SK-N-SH (cell line): ENCODE results near the gene UNC50. TPM values are rescaled to one million over a fixed set of nuclear protein-coding genes. Genes with fewer than 3 reads are reported as not detected.

Experiments used
- CTCF ChIA-PET: fragments of 300-600, 350-600 bp; formaldehyde crosslinking; extraction: SDS; loops from one replicate; lab custom pipeline; 2021; lab: Yijun Ruan, JAX
- POLR2A ChIA-PET: fragments of 350-600 bp; sonication (Branson Sonifier 250); formaldehyde crosslinking; extraction: SDS; loops from one replicate; lab custom pipeline; 2020; ENCODE audit warnings: antibody characterized with exemption, inconsistent platforms; lab: Yijun Ruan, JAX
- DNase-seq: peaks from one replicate; pipeline ENCODE4 v3.0.0; 2012
- H2AFZ ChIP-seq: fragments of 200-600 bp; sonication (generic); 2 replicates; pipeline ENCODE4 v1.8.1; 2016; ENCODE audit warnings: antibody characterized with exemption, mild to moderate bottlenecking, low read depth
- H3F3A ChIP-seq: fragments of 200-600 bp; sonication (generic); replicated peaks from 2 replicates; pipeline ENCODE3; 2016; ENCODE audit warnings: antibody characterized with exemption, mild to moderate bottlenecking; ENCODE audit not compliant: insufficient read depth
- H3K27ac ChIP-seq, 2 experiments: fragments of 200-500 bp in 1 of 2; fragments of 200-600 bp in 1 of 2; sonication (Bioruptor generic) in 1 of 2; sonication (generic), shearing (Covaris generic) in 1 of 2; 2 replicates each; pipeline versions ENCODE4 v1.5.1 to v1.6.1; 2014 to 2016; ENCODE audit warnings: low read depth in 2 of 2, inconsistent platforms in 1 of 2, low read length in 1 of 2, mild to moderate bottlenecking in 1 of 2, mixed read lengths in 1 of 2
- H3K27me3 ChIP-seq: fragments of 200-600 bp; sonication (generic), shearing (Covaris generic); 2 replicates; pipeline ENCODE4 v1.6.1; 2016; ENCODE audit warnings: mixed run types; ENCODE audit not compliant: insufficient read depth
- H3K36me3 ChIP-seq, 2 experiments: fragments of 200-500 bp in 1 of 2; fragments of 200-600 bp in 1 of 2; sonication (Bioruptor generic) in 1 of 2; sonication (generic) in 1 of 2; replicated peaks in 1 of 2; 2 replicates each; pipeline versions ENCODE3 to v1.5.1; 2014 to 2016; ENCODE audit warnings: low read length in 1 of 2, mild to moderate bottlenecking in 1 of 2; ENCODE audit not compliant: insufficient read depth in 2 of 2, control insufficient read depth in 1 of 2
- H3K4me1 ChIP-seq, 2 experiments: fragments of 200-500 bp in 1 of 2; fragments of 200-600 bp in 1 of 2; sonication (Bioruptor generic) in 1 of 2; sonication (generic), shearing (Covaris generic) in 1 of 2; 2 replicates each; pipeline versions ENCODE4 v1.5.1 to v1.6.1; 2014 to 2016; ENCODE audit warnings: low read depth in 1 of 2, low read length in 1 of 2, mixed run types in 1 of 2; ENCODE audit not compliant: insufficient read depth in 2 of 2, control insufficient read depth in 1 of 2
- H3K4me2 ChIP-seq: fragments of 200-600 bp; sonication (generic), shearing (Covaris generic); 2 replicates; pipeline ENCODE4 v1.6.1; 2017; ENCODE audit warnings: mixed run types
- H3K4me3 ChIP-seq, 2 experiments: fragments of 200-500 bp in 1 of 2; fragments of 200-600 bp in 1 of 2; sonication (Bioruptor generic) in 1 of 2; sonication (generic), shearing (Covaris generic) in 1 of 2; 2 replicates each; pipeline versions ENCODE4 v1.5.1 to v1.8.1; 2014 to 2016; ENCODE audit warnings: low read depth in 2 of 2, inconsistent platforms in 1 of 2, low read length in 1 of 2, mild to moderate bottlenecking in 1 of 2, mixed read lengths in 1 of 2, moderate library complexity in 1 of 2
- H3K79me2 ChIP-seq: fragments of 200-600 bp; sonication (generic); 2 replicates; pipeline ENCODE4 v1.8.1; 2017; ENCODE audit warnings: mild to moderate bottlenecking; ENCODE audit not compliant: insufficient read depth
- H3K9ac ChIP-seq: fragments of 200-600 bp; sonication (generic); 2 replicates; pipeline ENCODE4 v1.6.1; 2017; ENCODE audit warnings: mixed run types
- H3K9me2 ChIP-seq: fragments of 200-600 bp; sonication (generic); 2 replicates; pipeline ENCODE4 v1.6.1; 2017; ENCODE audit warnings: mixed run types
- H3K9me3 ChIP-seq: fragments of 200-600 bp; sonication (generic); 2 replicates; pipeline ENCODE4 v1.6.1; 2017; ENCODE audit warnings: mixed run types, mild to moderate bottlenecking, moderate library complexity
- H4K20me1 ChIP-seq: fragments of 200-600 bp; sonication (generic); 2 replicates; pipeline ENCODE4 v1.6.1; 2017; ENCODE audit warnings: mild to moderate bottlenecking, mixed run types; ENCODE audit not compliant: insufficient read depth
- CHD2 ChIP-seq: fragments of 150-350 bp; IDR thresholded peaks from 2 replicates; pipeline ENCODE4 v1.6.1; 2018; ENCODE audit warnings: low read length; ENCODE audit not compliant: partially characterized antibody
- CTCF ChIP-seq: fragments of 200-600 bp; sonication (generic); IDR thresholded peaks from 2 replicates; pipeline ENCODE4 v1.6.1; 2017; ENCODE audit warnings: antibody characterized with exemption, mild to moderate bottlenecking, moderate library complexity
- EP300 ChIP-seq, 2 experiments: IDR thresholded peaks; 2 replicates each; pipeline versions ENCODE4 v1.4.0 to v1.6.1; 2012; ENCODE audit warnings: borderline replicate concordance in 1 of 2, low read depth in 1 of 2, low read length in 1 of 2
- IRF3 ChIP-seq: fragments of 150-350 bp; IDR thresholded peaks from 2 replicates; pipeline ENCODE4 v1.6.1; 2016; ENCODE audit warnings: mild to moderate bottlenecking, low read depth, low read length
- MEF2A ChIP-seq: IDR thresholded peaks from 2 replicates; pipeline ENCODE4 v1.4.0; 2012; ENCODE audit warnings: low read depth, borderline replicate concordance
- MXI1 ChIP-seq: IDR thresholded peaks from 2 replicates; pipeline ENCODE4 v1.6.1; 2012; ENCODE audit warnings: mild to moderate bottlenecking, low read depth, low read length, improper control_type of control experiment
- NFIC ChIP-seq: IDR thresholded peaks from 2 replicates; pipeline ENCODE4 v1.4.0; 2012; ENCODE audit warnings: borderline replicate concordance
- PBX3 ChIP-seq: IDR thresholded peaks from 2 replicates; pipeline ENCODE4; 2012
- RAD21 ChIP-seq: IDR thresholded peaks from 2 replicates; pipeline ENCODE4 v1.6.1; 2012; ENCODE audit warnings: mild to moderate bottlenecking, low read length
- REST ChIP-seq: IDR thresholded peaks from 2 replicates; pipeline ENCODE4 v1.6.1; 2012; ENCODE audit warnings: mild to moderate bottlenecking, low read depth, low read length, moderate library complexity
- RFX5 ChIP-seq: IDR thresholded peaks from 2 replicates; pipeline ENCODE4 v1.6.1; 2012; ENCODE audit warnings: mild to moderate bottlenecking, improper control_type of control experiment, low read length
- SIN3A ChIP-seq: IDR thresholded peaks from 2 replicates; pipeline ENCODE4 v1.6.1; 2012; ENCODE audit warnings: low read depth, mild to moderate bottlenecking, low read length, moderate library complexity, borderline replicate concordance
- TEAD4 ChIP-seq: IDR thresholded peaks from 2 replicates; pipeline ENCODE4 v1.4.0; 2012; ENCODE audit warnings: mild to moderate bottlenecking, borderline replicate concordance; ENCODE audit not compliant: insufficient read depth
- USF1 ChIP-seq: IDR thresholded peaks from 2 replicates; pipeline ENCODE4 v1.4.0; 2012; ENCODE audit warnings: low read depth, borderline replicate concordance
- USF2 ChIP-seq: fragments of 150-350 bp; IDR thresholded peaks from 2 replicates; pipeline ENCODE4 v1.6.1; 2017; ENCODE audit warnings: antibody characterized with exemption, low read length, low read depth, borderline replicate concordance
- WGBS: methylation state at CpG from one replicate; pipeline ENCODE4 v1.1.6; 2017; ENCODE audit warnings: low lambda C conversion rate; 5-methylcytosine and 5-hydroxymethylcytosine counted together
- polyA plus RNA-seq, 3 experiments: library from polyadenylated mRNA; depleted of rRNA; stranded (reverse); fragments of >200 nt; gene quantifications; 2 replicates each; pipeline ENCODE4 v1.2.3, GENCODE V29; 2012

UNC50 gene
- polyA plus RNA-seq, 1 of the 3 experiments (the other 2 are of a cell fraction), result 46.9 TPM

- no peak for TF ChIP-seq TEAD4
- no peak for TF ChIP-seq USF1
- TF ChIP-seq MEF2A, result no peak
- TF ChIP-seq USF2, result no peak
- no peak; the same call in none of the 2 replicates for TF ChIP-seq SIN3A
- TF ChIP-seq PBX3, result no peak
- TF ChIP-seq NFIC, result no peak
- peak; percentile 13 for TF ChIP-seq CHD2
- TF ChIP-seq IRF3, result no peak
Measured at GRCh38 chr2:98608116-98608961, at the start of gene UNC50, which contains the start of gene COA5 (continued).

- H3K9ac ChIP-seq, result no peak overlapping the region
- H3K4me3 ChIP-seq, result no peak overlapping the region
- no peak overlapping the region for H2AFZ ChIP-seq
- 97% methylated on average over 16 of the region's 16 CpGs for WGBS
- peak overlapping the region in 1 of 2 experiments; percentile 51; a peak in 1 of 4 replicates for H3K27ac ChIP-seq
- POLR2A ChIA-PET, result no interaction called here
- no peaks in the 10 kb centered on the region for H3K79me2 ChIP-seq
- CTCF ChIA-PET, result interaction anchor here (1.0 to 3.0 kb wide), 3 partner anchors 10 to 16 kb away, joined by 3 to 14 read pairs (median 9); no protein-coding TSS in a partner anchor
- no peak overlapping the region for H3K4me2 ChIP-seq
- no peaks in the 10 kb centered on the region for H3K9me3 ChIP-seq
- H3F3A ChIP-seq, result peaks cover 8% of the 10 kb centered on the region
- TF ChIP-seq RFX5 (no peak), RAD21 (no peak), REST (no peak), CTCF (no peak), MXI1 (no peak), TEAD4 (no peak), EP300 (IDR thresholded peaks at IDR 0.05; ENCODE audit: borderline replicate concordance in 1 of 2, low read depth in 1 of 2, low read length in 1 of 2) (no peak)
- peaks cover 7 to 9% of the 10 kb centered on the region in 2 experiments; a peak in 2 of 4 replicates for H3K4me1 ChIP-seq
- H3K9me2 ChIP-seq, result no peaks in the 10 kb centered on the region
- H4K20me1 ChIP-seq, result no peaks in the 10 kb centered on the region
- peaks cover 8 to 41% of the 10 kb centered on the region in 2 experiments for H3K36me3 ChIP-seq
- no peaks in the 10 kb centered on the region for H3K27me3 ChIP-seq
- no peak for DNase-seq
Measured at GRCh38 chr2:98558852-98559530, 49.4 kb upstream of the UNC50 start.
